Tibial nerve (tissue), 4 donors: ENCODE data around the gene SLC12A7. TPM values are rescaled to one million over a fixed set of nuclear protein-coding genes. Genes with fewer than 3 reads are reported as not detected.
A peak's percentile ranks its signal among the peaks of the same experiment; 100 is the strongest.

Source experiments
- DNase-seq, 2 donors: peaks; one replicate each; pipeline ENCODE4 v3.0.0-alpha.2; 2019; ENCODE audit warnings: low spot score in 2 of 2
- H3K27ac ChIP-seq, 4 donors: fragments of 200-600 bp; sonication (generic) in 3 of 4; one replicate each; pipeline ENCODE4 v1.5.1; 2017 to 2019; ENCODE audit warnings: mild to moderate bottlenecking in 1 of 4
- H3K27me3 ChIP-seq, 2 donors: fragments of 200-600 bp; sonication (generic) in 1 of 2; one replicate each; pipeline versions ENCODE4 v1.5.1 to v1.6.0; 2017 to 2019
- H3K36me3 ChIP-seq, 3 donors: fragments of 200-600 bp; sonication (generic); one replicate each; pipeline ENCODE4 v1.5.1; 2018 to 2019
- H3K4me1 ChIP-seq, 4 donors: fragments of 200-600 bp; sonication (generic) in 3 of 4; one replicate each; pipeline ENCODE4 v1.5.1; 2017 to 2019
- H3K4me3 ChIP-seq, 4 donors: fragments of 200-600 bp; sonication (generic) in 3 of 4; one replicate each; pipeline ENCODE4 v1.5.1; 2017 to 2019; ENCODE audit warnings: mild to moderate bottlenecking in 1 of 4, moderate library complexity in 1 of 4
- H3K9me3 ChIP-seq, 4 donors: fragments of 200-600 bp; sonication (generic) in 3 of 4; one replicate each; pipeline ENCODE4 v1.5.1; 2017 to 2019
- EP300 ChIP-seq, 2 donors: sonication (generic); formaldehyde crosslinking; IDR thresholded peaks; one replicate each; pipeline ENCODE4 v1.6.1; 2017; ENCODE audit warnings: antibody characterized with exemption in 2 of 2, mild to moderate bottlenecking in 1 of 2
- POLR2A ChIP-seq, 2 donors: fragments of 450-650 bp; IDR thresholded peaks; one replicate each; pipeline ENCODE4 v1.6.1; 2017; ENCODE audit warnings: antibody characterized with exemption in 2 of 2, mild to moderate bottlenecking in 2 of 2, moderate library complexity in 2 of 2
- whole genome bisulfite sequencing, 2 donors: methylation state at CpG; one replicate each; pipeline ENCODE4 v1.1.5; 2018; 5-methylcytosine and 5-hydroxymethylcytosine counted together
- total RNA-seq, 4 donors: library from RNA; depleted of rRNA; stranded (reverse); fragments of >200 nt; gene quantifications; one replicate each; pipeline ENCODE4 v1.1.0, GENCODE V29; 2016
- TF ChIP-seq, protein P1 (sequence below), 5 experiments: fragments of 200-600 bp in 3 of 5; fragments of 450-650 bp in 2 of 5; sonication (generic) in 3 of 5; IDR thresholded peaks; one replicate each; pipeline ENCODE4 v1.5.1; 2016 to 2019; ENCODE audit warnings: antibody characterized with exemption in 5 of 5, mild to moderate bottlenecking in 3 of 5, moderate library complexity in 2 of 5

SLC12A7 gene
- total RNA-seq, 4 donors from 2014 or later = 11.4 to 39.3 (median 18.8) TPM

DNA sequence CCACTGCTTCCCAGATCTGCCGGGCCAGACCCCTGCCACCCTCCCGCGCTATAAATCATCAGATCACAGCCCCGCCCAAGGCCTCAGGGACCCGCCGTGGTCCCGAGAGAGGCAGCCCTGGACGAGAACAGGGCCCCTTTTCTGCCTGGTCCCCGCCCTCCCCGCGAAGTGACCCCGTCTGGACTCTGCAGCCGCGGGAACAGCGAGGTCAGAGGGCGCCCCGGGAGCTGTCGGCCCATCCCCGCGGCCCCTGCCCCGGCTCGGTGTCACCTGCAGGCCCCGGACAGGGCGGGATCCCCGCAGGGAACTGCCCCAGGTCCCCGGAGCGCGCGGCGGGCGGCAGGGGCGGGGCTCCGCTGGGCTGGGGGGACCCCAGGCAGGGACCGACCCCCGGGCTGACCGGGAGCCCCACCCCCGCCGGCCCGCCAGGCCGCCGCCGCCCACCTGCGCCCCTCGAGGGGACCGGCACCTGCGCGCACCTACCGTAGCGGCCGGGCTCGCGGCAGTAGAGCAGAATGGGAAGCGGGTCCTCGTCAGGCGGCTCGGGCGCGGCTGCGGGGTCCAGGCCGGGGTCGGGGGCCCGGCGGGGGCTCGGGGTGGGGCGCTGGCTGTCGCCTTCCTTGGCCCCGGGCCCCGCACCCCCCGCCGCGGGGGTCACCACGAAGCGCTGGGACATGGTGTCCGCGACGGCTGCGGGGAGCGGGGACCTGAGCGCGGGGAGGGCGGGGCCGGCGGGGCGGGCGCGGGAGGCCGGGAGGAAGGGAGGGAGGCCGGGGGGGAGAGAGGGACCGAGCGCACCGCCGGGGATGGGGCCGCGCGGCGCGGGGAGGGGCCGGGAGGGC is 43.5 kb upstream of the SLC12A7 start:
- DNase-seq = no peak
- WGBS, 2 donors = 0 to 7% methylated on average over 1 to 16 of the region's 98 CpGs

DNA sequence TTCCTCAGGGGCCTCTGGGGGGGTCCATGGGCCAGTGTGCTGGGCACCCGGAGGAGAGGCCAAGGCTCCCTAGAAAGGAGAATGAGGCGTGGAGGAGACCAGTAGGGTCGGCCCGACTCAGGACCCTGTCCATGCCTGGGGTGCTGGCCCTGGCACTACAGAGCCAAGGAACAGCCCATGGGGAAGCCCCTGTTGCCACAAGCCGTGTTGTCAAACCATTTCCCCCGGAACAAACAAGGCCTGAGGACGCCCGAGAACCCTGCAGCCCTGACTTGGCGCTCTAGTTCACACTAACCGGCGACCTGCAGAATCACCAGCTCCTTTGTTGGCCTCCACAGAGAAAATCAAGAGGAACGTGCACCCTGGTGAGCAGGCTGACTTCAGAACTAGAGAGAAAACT is 41.6 kb upstream of the SLC12A7 start:
- no peak overlapping the region for H3K27ac ChIP-seq
- H3K36me3 ChIP-seq = no peaks in the 10 kb centered on the region
- TF ChIP-seq POLR2A (IDR thresholded peaks at IDR 0.05) (no peak), EP300 (IDR thresholded peaks at IDR 0.05) (no peak)
- TF ChIP-seq, protein P1, sequence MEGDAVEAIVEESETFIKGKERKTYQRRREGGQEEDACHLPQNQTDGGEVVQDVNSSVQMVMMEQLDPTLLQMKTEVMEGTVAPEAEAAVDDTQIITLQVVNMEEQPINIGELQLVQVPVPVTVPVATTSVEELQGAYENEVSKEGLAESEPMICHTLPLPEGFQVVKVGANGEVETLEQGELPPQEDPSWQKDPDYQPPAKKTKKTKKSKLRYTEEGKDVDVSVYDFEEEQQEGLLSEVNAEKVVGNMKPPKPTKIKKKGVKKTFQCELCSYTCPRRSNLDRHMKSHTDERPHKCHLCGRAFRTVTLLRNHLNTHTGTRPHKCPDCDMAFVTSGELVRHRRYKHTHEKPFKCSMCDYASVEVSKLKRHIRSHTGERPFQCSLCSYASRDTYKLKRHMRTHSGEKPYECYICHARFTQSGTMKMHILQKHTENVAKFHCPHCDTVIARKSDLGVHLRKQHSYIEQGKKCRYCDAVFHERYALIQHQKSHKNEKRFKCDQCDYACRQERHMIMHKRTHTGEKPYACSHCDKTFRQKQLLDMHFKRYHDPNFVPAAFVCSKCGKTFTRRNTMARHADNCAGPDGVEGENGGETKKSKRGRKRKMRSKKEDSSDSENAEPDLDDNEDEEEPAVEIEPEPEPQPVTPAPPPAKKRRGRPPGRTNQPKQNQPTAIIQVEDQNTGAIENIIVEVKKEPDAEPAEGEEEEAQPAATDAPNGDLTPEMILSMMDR (IDR thresholded peaks at IDR 0.05) = no peak
- peaks cover 0 to 6% (median 0%) of the 10 kb centered on the region in 4 donors for H3K9me3 ChIP-seq
- no peak overlapping the region for H3K4me3 ChIP-seq
- no peak for DNase-seq
- H3K27me3 ChIP-seq = peaks cover 8 to 56% of the 10 kb centered on the region in 2 donors
- H3K4me1 ChIP-seq = peaks cover 0 to 14% (median 0%) of the 10 kb centered on the region in 4 donors
- 81 to 82% methylated on average over 10 to 12 of the region's 12 CpGs for WGBS, 2 donors

More for the DNA sequence above, 43.5 kb upstream of the SLC12A7 start:
- H3K27ac ChIP-seq = no peak overlapping the region
- H3K9me3 ChIP-seq = peaks cover 0 to 6% (median 0%) of the 10 kb centered on the region in 4 donors
- H3K27me3 ChIP-seq = peaks cover 8 to 69% of the 10 kb centered on the region in 2 donors
- no peaks in the 10 kb centered on the region for H3K36me3 ChIP-seq
- peak overlapping the region in 1 of 4 donors; percentile 23 for H3K4me3 ChIP-seq
- peaks cover 0 to 14% (median 0%) of the 10 kb centered on the region in 4 donors for H3K4me1 ChIP-seq
- TF ChIP-seq POLR2A (IDR thresholded peaks at IDR 0.05) (no peak), EP300 (IDR thresholded peaks at IDR 0.05) (no peak)
- TF ChIP-seq, protein P1 (IDR thresholded peaks at IDR 0.05) = no peak

DNA sequence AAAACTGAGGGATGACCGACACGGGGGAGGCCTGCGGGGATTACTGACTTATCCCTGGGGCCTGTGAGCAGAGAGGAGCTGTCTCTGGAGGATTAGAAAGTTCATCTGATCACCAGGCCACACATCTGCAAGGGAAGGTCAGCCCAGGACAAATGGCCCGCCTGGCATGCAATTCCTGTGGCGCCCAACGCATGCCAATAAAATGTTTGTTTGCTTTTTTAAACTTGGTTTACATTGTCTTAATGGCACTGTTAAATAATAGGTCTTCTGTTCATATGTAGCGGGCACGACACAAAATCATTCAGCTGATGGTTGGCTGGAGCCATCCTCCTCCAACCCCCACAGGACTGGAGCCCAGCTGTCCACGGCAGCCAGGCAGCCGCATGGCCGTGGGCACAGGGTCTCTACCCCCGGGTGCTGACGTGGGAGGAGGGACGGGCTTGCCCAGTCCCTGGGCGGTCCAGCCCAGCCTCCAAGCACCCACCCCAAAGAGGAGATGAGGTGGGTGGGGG is 41.0 kb upstream of the SLC12A7 start:
- DNase-seq = no peak
- Histone ChIP-seq H3K27me3 (peaks cover 8 to 56% of the 10 kb centered on the region in 2 donors), H3K27ac (no peak overlapping the region), H3K4me3 (no peak overlapping the region), H3K9me3 (peaks cover 0 to 6% (median 0%) of the 10 kb centered on the region in 4 donors), H3K4me1 (peaks cover 0 to 14% (median 0%) of the 10 kb centered on the region in 4 donors), H3K36me3 (no peaks in the 10 kb centered on the region)
- TF ChIP-seq EP300 (IDR thresholded peaks at IDR 0.05) (no peak), POLR2A (IDR thresholded peaks at IDR 0.05) (no peak)
- TF ChIP-seq, protein P1 (IDR thresholded peaks at IDR 0.05) = no peak
- WGBS, 2 donors = 42 to 44% methylated on average over 15 of the region's 15 CpGs

DNA sequence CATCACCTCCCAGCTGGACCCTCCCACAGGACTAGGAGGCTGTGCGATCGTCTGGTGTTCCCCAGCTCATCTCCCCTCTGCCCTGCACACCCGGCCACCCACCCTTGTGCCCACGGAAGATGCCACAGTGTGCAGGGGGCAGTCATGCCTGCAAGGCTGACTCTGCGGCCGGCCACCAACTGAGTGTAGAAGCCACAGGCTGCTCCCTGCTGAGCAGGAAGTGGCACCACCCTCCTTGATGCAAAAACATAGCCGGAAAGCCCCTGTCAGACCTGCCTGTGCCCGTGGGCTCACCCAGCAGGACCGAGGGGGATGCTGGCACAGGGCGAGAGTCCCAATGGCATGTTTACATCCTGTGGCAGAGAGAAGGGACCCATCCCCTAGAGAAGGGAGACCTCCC is 40.3 kb upstream of the SLC12A7 start:
- Histone ChIP-seq H3K27me3 (peaks cover 8 to 51% of the 10 kb centered on the region in 2 donors), H3K36me3 (no peaks in the 10 kb centered on the region), H3K9me3 (peaks cover 0 to 6% (median 0%) of the 10 kb centered on the region in 4 donors), H3K27ac (no peak overlapping the region), H3K4me1 (peaks cover 0 to 14% (median 0%) of the 10 kb centered on the region in 4 donors), H3K4me3 (no peak overlapping the region)
- WGBS, 2 donors = 32 to 58% methylated on average over 4 to 9 of the region's 10 CpGs
- TF ChIP-seq, protein P1 (IDR thresholded peaks at IDR 0.05) = no peak
- no peak for TF ChIP-seq EP300 (IDR thresholded peaks at IDR 0.05)
- no peak for TF ChIP-seq POLR2A (IDR thresholded peaks at IDR 0.05)
- no peak for DNase-seq

DNA sequence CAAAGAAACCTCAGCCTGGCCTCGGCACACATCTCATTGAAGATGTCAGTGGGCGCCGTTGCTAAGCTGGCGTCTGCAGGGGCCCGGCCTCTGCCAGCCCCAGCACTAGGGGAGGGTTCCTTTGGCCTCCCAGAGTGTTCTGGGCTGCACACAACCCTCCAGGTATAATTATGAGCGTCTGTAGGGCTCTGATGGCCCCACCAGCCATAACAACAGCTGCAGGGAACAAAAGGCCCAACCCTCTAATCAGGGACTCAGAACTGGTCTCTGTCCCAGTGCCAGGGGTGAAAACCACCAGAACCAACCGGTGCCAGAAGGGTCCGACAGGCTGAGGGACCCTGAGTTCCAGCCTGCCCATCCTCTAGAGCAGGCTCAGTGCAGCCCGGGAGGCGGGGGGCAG is 39.5 kb upstream of the SLC12A7 start:
- WGBS, 2 donors = 91 to 95% methylated on average over 10 of the region's 10 CpGs
- H3K27me3 ChIP-seq = peaks cover 6 to 42% of the 10 kb centered on the region in 2 donors
- no peak overlapping the region for H3K4me3 ChIP-seq
- TF ChIP-seq POLR2A (IDR thresholded peaks at IDR 0.05) (no peak), EP300 (IDR thresholded peaks at IDR 0.05) (no peak)
- TF ChIP-seq, protein P1 (IDR thresholded peaks at IDR 0.05) = no peak
- no peak for DNase-seq
- peaks cover 0 to 14% (median 0%) of the 10 kb centered on the region in 4 donors for H3K4me1 ChIP-seq
- no peak overlapping the region for H3K27ac ChIP-seq
- H3K9me3 ChIP-seq = no peaks in the 10 kb centered on the region
- H3K36me3 ChIP-seq = no peaks in the 10 kb centered on the region
